GM23338 (cell line): ENCODE data around the gene CD244. TPM values are rescaled to one million over a fixed set of nuclear protein-coding genes. Genes with fewer than 3 reads are reported as not detected.

Experiments
- ATAC-seq: fragments of 200-7000 bp; cut with Tn5 transposase; 3 replicates; pipeline ENCODE4 v1.9.1; 2020
- DNase-seq: peaks from one replicate; pipeline ENCODE4 v3.0.0-alpha.2; 2015; ENCODE audit warnings: low spot score
- H2AFZ ChIP-seq: fragments of 200-600 bp; sonication (generic); 2 replicates; pipeline ENCODE4 v1.8.0; 2016; ENCODE audit warnings: antibody characterized with exemption, mild to moderate bottlenecking, moderate library complexity
- H3F3A ChIP-seq: fragments of 200-600 bp; sonication (generic); replicated peaks from 2 replicates; pipeline ENCODE4 v1.8.0; 2017; ENCODE audit warnings: antibody characterized with exemption, mixed run types, low read depth
- H3K27ac ChIP-seq: fragments of 200-600 bp; sonication (generic); 2 replicates; pipeline ENCODE4 v1.6.1; 2016; ENCODE audit warnings: low read depth
- H3K27me3 ChIP-seq: fragments of 200-600 bp; sonication (generic); 2 replicates; pipeline ENCODE4 v1.8.0; 2016; ENCODE audit warnings: mild to moderate bottlenecking, mixed run types, moderate library complexity; ENCODE audit not compliant: insufficient read depth
- H3K36me3 ChIP-seq: fragments of 200-600 bp; sonication (generic); 2 replicates; pipeline ENCODE4 v1.8.0; 2016; ENCODE audit warnings: mild to moderate bottlenecking; ENCODE audit not compliant: insufficient read depth
- H3K4me1 ChIP-seq: fragments of 200-600 bp; sonication (generic); 2 replicates; pipeline ENCODE4 v1.8.0; 2016; ENCODE audit warnings: mild to moderate bottlenecking, moderate library complexity; ENCODE audit not compliant: insufficient read depth
- H3K4me2 ChIP-seq: fragments of 200-600 bp; sonication (generic); 2 replicates; pipeline ENCODE4 v1.7.1; 2017; ENCODE audit warnings: mixed run types
- H3K4me3 ChIP-seq: fragments of 200-600 bp; sonication (generic); 2 replicates; pipeline ENCODE4 v1.6.1; 2016; ENCODE audit warnings: mixed run types
- H3K79me2 ChIP-seq: fragments of 200-600 bp; sonication (generic); replicated peaks from 2 replicates; pipeline ENCODE4 v1.8.0; 2017; ENCODE audit warnings: mild to moderate bottlenecking; ENCODE audit not compliant: insufficient read depth
- H3K9me2 ChIP-seq: fragments of 200-600 bp; sonication (generic); 2 replicates; pipeline ENCODE4 v1.8.0; 2017; ENCODE audit not compliant: insufficient read depth
- H4K20me1 ChIP-seq: fragments of 200-600 bp; sonication (generic); replicated peaks from 2 replicates; pipeline ENCODE4 v1.8.0; 2017; ENCODE audit warnings: mild to moderate bottlenecking; ENCODE audit not compliant: insufficient read depth
- H3K27ac Mint-ChIP-seq: 2 replicates; pipeline ENCODE4 v1.8.0; 2020; ENCODE audit warnings: inconsistent platforms, mild to moderate bottlenecking, moderate library complexity, mixed read lengths
- H3K27me3 Mint-ChIP-seq: 3 replicates; pipeline ENCODE4 v1.8.0; 2022; ENCODE audit warnings: low read depth, mild to moderate bottlenecking, moderate library complexity, mixed read lengths, inconsistent platforms; ENCODE audit not compliant: insufficient read depth, poor library complexity
- H3K36me3 Mint-ChIP-seq: 3 replicates; pipeline ENCODE4 v1.8.0; 2021; ENCODE audit warnings: low read depth, mild to moderate bottlenecking, inconsistent platforms, moderate library complexity, mixed read lengths
- H3K4me1 Mint-ChIP-seq: 3 replicates; pipeline ENCODE4 v1.8.0; 2020; ENCODE audit warnings: mild to moderate bottlenecking, inconsistent platforms, mixed read lengths
- H3K4me3 Mint-ChIP-seq: 3 replicates; pipeline ENCODE4 v1.8.0; 2021; ENCODE audit warnings: moderate library complexity, mild to moderate bottlenecking, inconsistent platforms, mixed read lengths
- H3K9me3 Mint-ChIP-seq: 3 replicates; pipeline ENCODE4 v1.8.0; 2020; ENCODE audit warnings: moderate library complexity, mild to moderate bottlenecking, inconsistent platforms, mixed read lengths
- EZH2 ChIP-seq: fragments of 200-600 bp; sonication (generic); IDR thresholded peaks from one replicate; pipeline ENCODE4 v1.8.0; 2017; ENCODE audit warnings: antibody characterized with exemption, mild to moderate bottlenecking, low read depth; ENCODE audit not compliant: unreplicated experiment
- JUNB ChIP-seq: IDR thresholded peaks from one replicate; pipeline ENCODE4 v1.6.1; 2016; ENCODE audit warnings: antibody characterized with exemption; ENCODE audit not compliant: unreplicated experiment
- NANOG ChIP-seq: IDR thresholded peaks from 2 replicates; pipeline ENCODE4 v1.6.1; 2016; ENCODE audit warnings: antibody characterized with exemption, borderline replicate concordance
- POLR2AphosphoS5 ChIP-seq: IDR thresholded peaks from 2 replicates; pipeline ENCODE4 v1.6.1; 2016; ENCODE audit warnings: antibody characterized with exemption, low read depth
- REST ChIP-seq: IDR thresholded peaks from one replicate; pipeline ENCODE4 v1.6.1; 2018; ENCODE audit warnings: antibody characterized with exemption; ENCODE audit not compliant: unreplicated experiment
- ZNF331 ChIP-seq: fragments of 250-450 bp; sonication (Bioruptor Pico); IDR thresholded peaks from 2 replicates; pipeline ENCODE4 v1.5.0; 2020; ENCODE audit warnings: low read depth, mild to moderate bottlenecking, moderate library complexity
- polyA plus RNA-seq: library from polyadenylated mRNA; unstranded; fragments of >200 nt; fragmentation: Nextera tagmentation; extraction: Ambion mirVana; gene quantifications from 2 replicates; pipeline ENCODE4 v1.2.1, GENCODE V29; 2016
- total RNA-seq: library from RNA; depleted of rRNA; stranded (reverse); fragments of >200 nt; shearing (Covaris generic); gene quantifications from 2 replicates; pipeline ENCODE4 v1.2.3, GENCODE V29; 2014
- TF ChIP-seq, protein P1 (sequence below), 2 experiments: fragments of 200-600 bp in 1 of 2; sonication (generic) in 1 of 2; conservative IDR thresholded peaks; 2 replicates each; pipeline versions ENCODE4 v1.5.1 to v1.6.1; 2016 to 2017; ENCODE audit warnings: antibody characterized with exemption in 2 of 2, low read depth in 2 of 2, mild to moderate bottlenecking in 2 of 2, moderate library complexity in 1 of 2
- TF ChIP-seq, protein P2 (sequence below): IDR thresholded peaks from 2 replicates; pipeline ENCODE4 v1.6.1; 2016; ENCODE audit warnings: antibody characterized with exemption
- TF ChIP-seq, protein P3 (sequence below): fragments of 250-450 bp; sonication (Bioruptor Pico); IDR thresholded peaks from 2 replicates; pipeline ENCODE4 v1.5.0; 2020; ENCODE audit warnings: mild to moderate bottlenecking, moderate library complexity

The CD244 gene
- total and polyA plus RNA-seq, 2 experiments from 2014 or later = not detected

DNA sequence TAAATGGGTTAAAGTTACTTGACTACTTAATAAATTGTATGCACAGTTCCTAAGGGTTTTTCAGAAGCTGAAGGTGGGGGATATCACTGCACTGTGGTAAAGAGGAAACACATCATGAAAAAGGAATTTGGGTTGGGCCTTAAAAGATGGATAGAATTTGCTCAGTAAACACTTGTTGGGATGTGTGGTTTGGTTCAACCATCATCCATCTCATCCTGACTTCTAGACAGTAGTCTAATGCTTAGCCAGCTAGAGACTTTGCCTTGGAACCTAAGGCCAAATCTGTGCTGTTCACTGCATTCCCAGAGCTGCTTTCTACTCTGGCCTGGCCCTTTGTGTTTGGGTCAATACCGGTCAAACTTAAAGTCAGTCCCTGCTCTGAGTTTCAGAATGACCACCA lies 36.1 kb downstream of the CD244 start (continued):
- TF ChIP-seq, protein P1, sequence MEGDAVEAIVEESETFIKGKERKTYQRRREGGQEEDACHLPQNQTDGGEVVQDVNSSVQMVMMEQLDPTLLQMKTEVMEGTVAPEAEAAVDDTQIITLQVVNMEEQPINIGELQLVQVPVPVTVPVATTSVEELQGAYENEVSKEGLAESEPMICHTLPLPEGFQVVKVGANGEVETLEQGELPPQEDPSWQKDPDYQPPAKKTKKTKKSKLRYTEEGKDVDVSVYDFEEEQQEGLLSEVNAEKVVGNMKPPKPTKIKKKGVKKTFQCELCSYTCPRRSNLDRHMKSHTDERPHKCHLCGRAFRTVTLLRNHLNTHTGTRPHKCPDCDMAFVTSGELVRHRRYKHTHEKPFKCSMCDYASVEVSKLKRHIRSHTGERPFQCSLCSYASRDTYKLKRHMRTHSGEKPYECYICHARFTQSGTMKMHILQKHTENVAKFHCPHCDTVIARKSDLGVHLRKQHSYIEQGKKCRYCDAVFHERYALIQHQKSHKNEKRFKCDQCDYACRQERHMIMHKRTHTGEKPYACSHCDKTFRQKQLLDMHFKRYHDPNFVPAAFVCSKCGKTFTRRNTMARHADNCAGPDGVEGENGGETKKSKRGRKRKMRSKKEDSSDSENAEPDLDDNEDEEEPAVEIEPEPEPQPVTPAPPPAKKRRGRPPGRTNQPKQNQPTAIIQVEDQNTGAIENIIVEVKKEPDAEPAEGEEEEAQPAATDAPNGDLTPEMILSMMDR (conservative IDR thresholded peaks at IDR 0.05; ENCODE audit: low read depth in 2 of 2) = no peak
- TF ChIP-seq, protein P2, sequence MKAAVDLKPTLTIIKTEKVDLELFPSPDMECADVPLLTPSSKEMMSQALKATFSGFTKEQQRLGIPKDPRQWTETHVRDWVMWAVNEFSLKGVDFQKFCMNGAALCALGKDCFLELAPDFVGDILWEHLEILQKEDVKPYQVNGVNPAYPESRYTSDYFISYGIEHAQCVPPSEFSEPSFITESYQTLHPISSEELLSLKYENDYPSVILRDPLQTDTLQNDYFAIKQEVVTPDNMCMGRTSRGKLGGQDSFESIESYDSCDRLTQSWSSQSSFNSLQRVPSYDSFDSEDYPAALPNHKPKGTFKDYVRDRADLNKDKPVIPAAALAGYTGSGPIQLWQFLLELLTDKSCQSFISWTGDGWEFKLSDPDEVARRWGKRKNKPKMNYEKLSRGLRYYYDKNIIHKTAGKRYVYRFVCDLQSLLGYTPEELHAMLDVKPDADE = no peak

- ATAC-seq (no peak), DNase-seq (no peak)
- no peaks in the 10 kb centered on the region for H3K9me3 Mint-ChIP-seq
- peaks cover 6% of the 10 kb centered on the region for H3K4me1 Mint-ChIP-seq
- no peaks in the 10 kb centered on the region for H3F3A ChIP-seq
- H3K27ac ChIP-seq = no peak overlapping the region
- H3K79me2 ChIP-seq = no peaks in the 10 kb centered on the region
- H4K20me1 ChIP-seq = no peaks in the 10 kb centered on the region
- H3K4me2 ChIP-seq = no peak overlapping the region
- H3K36me3 Mint-ChIP-seq = no peaks in the 10 kb centered on the region
- peaks cover 2% of the 10 kb centered on the region; the same call in 1 of the 2 replicates for H3K4me1 ChIP-seq
- no peak overlapping the region for H3K4me3 ChIP-seq
- peaks cover 5% of the 10 kb centered on the region; the same call in 1 of the 2 replicates for H3K9me2 ChIP-seq
- H3K4me3 Mint-ChIP-seq = no peak overlapping the region
- no peaks in the 10 kb centered on the region for H3K36me3 ChIP-seq
- no peaks in the 10 kb centered on the region for H3K27me3 ChIP-seq
- H2AFZ ChIP-seq = no peak overlapping the region
- H3K27me3 Mint-ChIP-seq = no peaks in the 10 kb centered on the region
- H3K27ac Mint-ChIP-seq = no peak overlapping the region
- no peak for TF ChIP-seq EZH2
- no peak for TF ChIP-seq REST
- TF ChIP-seq, protein P3, sequence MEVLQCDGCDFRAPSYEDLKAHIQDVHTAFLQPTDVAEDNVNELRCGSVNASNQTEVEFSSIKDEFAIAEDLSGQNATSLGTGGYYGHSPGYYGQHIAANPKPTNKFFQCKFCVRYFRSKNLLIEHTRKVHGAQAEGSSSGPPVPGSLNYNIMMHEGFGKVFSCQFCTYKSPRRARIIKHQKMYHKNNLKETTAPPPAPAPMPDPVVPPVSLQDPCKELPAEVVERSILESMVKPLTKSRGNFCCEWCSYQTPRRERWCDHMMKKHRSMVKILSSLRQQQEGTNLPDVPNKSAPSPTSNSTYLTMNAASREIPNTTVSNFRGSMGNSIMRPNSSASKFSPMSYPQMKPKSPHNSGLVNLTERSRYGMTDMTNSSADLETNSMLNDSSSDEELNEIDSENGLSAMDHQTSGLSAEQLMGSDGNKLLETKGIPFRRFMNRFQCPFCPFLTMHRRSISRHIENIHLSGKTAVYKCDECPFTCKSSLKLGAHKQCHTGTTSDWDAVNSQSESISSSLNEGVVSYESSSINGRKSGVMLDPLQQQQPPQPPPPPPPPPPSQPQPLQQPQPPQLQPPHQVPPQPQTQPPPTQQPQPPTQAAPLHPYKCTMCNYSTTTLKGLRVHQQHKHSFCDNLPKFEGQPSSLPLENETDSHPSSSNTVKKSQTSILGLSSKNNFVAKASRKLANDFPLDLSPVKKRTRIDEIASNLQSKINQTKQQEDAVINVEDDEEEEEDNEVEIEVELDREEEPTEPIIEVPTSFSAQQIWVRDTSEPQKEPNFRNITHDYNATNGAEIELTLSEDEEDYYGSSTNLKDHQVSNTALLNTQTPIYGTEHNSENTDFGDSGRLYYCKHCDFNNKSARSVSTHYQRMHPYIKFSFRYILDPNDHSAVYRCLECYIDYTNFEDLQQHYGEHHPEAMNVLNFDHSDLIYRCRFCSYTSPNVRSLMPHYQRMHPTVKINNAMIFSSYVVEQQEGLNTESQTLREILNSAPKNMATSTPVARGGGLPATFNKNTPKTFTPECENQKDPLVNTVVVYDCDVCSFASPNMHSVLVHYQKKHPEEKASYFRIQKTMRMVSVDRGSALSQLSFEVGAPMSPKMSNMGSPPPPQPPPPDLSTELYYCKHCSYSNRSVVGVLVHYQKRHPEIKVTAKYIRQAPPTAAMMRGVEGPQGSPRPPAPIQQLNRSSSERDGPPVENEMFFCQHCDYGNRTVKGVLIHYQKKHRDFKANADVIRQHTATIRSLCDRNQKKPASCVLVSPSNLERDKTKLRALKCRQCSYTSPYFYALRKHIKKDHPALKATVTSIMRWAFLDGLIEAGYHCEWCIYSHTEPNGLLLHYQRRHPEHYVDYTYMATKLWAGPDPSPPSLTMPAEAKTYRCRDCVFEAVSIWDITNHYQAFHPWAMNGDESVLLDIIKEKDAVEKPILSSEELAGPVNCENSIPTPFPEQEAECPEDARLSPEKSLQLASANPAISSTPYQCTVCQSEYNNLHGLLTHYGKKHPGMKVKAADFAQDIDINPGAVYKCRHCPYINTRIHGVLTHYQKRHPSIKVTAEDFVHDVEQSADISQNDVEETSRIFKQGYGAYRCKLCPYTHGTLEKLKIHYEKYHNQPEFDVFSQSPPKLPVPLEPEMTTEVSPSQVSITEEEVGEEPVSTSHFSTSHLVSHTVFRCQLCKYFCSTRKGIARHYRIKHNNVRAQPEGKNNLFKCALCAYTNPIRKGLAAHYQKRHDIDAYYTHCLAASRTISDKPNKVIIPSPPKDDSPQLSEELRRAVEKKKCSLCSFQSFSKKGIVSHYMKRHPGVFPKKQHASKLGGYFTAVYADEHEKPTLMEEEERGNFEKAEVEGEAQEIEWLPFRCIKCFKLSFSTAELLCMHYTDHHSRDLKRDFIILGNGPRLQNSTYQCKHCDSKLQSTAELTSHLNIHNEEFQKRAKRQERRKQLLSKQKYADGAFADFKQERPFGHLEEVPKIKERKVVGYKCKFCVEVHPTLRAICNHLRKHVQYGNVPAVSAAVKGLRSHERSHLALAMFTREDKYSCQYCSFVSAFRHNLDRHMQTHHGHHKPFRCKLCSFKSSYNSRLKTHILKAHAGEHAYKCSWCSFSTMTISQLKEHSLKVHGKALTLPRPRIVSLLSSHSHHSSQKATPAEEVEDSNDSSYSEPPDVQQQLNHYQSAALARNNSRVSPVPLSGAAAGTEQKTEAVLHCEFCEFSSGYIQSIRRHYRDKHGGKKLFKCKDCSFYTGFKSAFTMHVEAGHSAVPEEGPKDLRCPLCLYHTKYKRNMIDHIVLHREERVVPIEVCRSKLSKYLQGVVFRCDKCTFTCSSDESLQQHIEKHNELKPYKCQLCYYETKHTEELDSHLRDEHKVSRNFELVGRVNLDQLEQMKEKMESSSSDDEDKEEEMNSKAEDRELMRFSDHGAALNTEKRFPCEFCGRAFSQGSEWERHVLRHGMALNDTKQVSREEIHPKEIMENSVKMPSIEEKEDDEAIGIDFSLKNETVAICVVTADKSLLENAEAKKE (CRISPR knock-in tag) = no peak
- no peak for TF ChIP-seq POLR2AphosphoS5
- TF ChIP-seq NANOG = no peak
- TF ChIP-seq ZNF331 (CRISPR knock-in tag) = no peak
- TF ChIP-seq, protein P2 = no peak
- no peak for TF ChIP-seq JUNB
These were observed 39.4 kb downstream of the CD244 start for GRCh38 chr1:160823296-160823695.
